Sigmoid colon (tissue), 7 donors: Measurements from ENCODE around the gene ABHD5. TPM values are rescaled to one million over a fixed set of nuclear protein-coding genes. Genes with fewer than 3 reads are reported as not detected.

ENCODE experiments used
- DNase-seq: peaks from one replicate; pipeline ENCODE4 v3.0.0-alpha.2; 2019
- H3K27ac ChIP-seq, 4 donors: fragments of 200-600 bp; sonication (generic); one replicate each; pipeline ENCODE4 v1.5.1; 2016 to 2019; ENCODE audit warnings: mild to moderate bottlenecking in 1 of 4
- H3K27me3 ChIP-seq, 3 donors: fragments of 200-600 bp; sonication (generic); one replicate each; pipeline ENCODE4 v1.5.1; 2019; ENCODE audit warnings: mild to moderate bottlenecking in 1 of 3
- H3K36me3 ChIP-seq, 4 donors: fragments of 200-600 bp; sonication (generic); one replicate each; pipeline ENCODE4 v1.5.1; 2016 to 2019
- H3K4me1 ChIP-seq, 4 donors: fragments of 200-600 bp; sonication (generic); one replicate each; pipeline ENCODE4 v1.5.1; 2017 to 2019
- H3K4me3 ChIP-seq, 4 donors: fragments of 200-600 bp; sonication (generic); one replicate each; pipeline ENCODE4 v1.5.1; 2017 to 2019; ENCODE audit warnings: mild to moderate bottlenecking in 2 of 4, moderate library complexity in 1 of 4
- H3K9me3 ChIP-seq, 4 donors: fragments of 200-600 bp in 3 of 4; sonication (generic) in 3 of 4; one replicate each; pipeline versions ENCODE4 v1.5.1 to v1.6.1; 2013 to 2019
- EP300 ChIP-seq, 4 donors: sonication (generic); formaldehyde crosslinking; IDR thresholded peaks; one replicate each; pipeline ENCODE4 v1.6.1; 2017; ENCODE audit warnings: antibody characterized with exemption in 4 of 4
- POLR2A ChIP-seq, 2 donors: fragments of 450-650 bp; IDR thresholded peaks; one replicate each; pipeline ENCODE4 v1.6.1; 2016; ENCODE audit warnings: antibody characterized with exemption in 2 of 2, mild to moderate bottlenecking in 2 of 2, moderate library complexity in 2 of 2
- POLR2AphosphoS5 ChIP-seq, 4 donors: sonication (generic); formaldehyde crosslinking; IDR thresholded peaks; one replicate each; pipeline ENCODE4 v1.6.1; 2017; ENCODE audit warnings: antibody characterized with exemption in 4 of 4
- WGBS, 2 donors: extraction: QIAGEN DNeasy Blood & Tissue Kit; methylation state at CpG; one replicate each; pipeline ENCODE4 v1.1.7; 2013; 5-methylcytosine and 5-hydroxymethylcytosine counted together
- intact Hi-C: fragments of 100-400 bp; cut with DNase I; formaldehyde crosslinking; loops from one replicate; pipeline ENCODE4 v1.15.1; 2023
- polyA plus RNA-seq, 3 donors: library from polyadenylated mRNA; stranded (reverse); fragments of 200-250 nt; gene quantifications; one replicate each; pipeline ENCODE4 v1.2.3, GENCODE V29; 2013
- total RNA-seq, 4 donors: library from RNA; depleted of rRNA; stranded (reverse); fragments of >200 nt; gene quantifications; one replicate each; pipeline ENCODE4 v1.1.0, GENCODE V29; 2016
- TF ChIP-seq, protein P1 (sequence below), 4 experiments: fragments of 450-650 bp in 3 of 4; fragments of 200-600 bp in 1 of 4; IDR thresholded peaks; one replicate each; pipeline ENCODE4 v1.5.1; 2016 to 2019; ENCODE audit warnings: antibody characterized with exemption in 4 of 4, mild to moderate bottlenecking in 3 of 4, moderate library complexity in 2 of 4
- donor health status: healthy with polysubstance abuse.
- donor health status: Bipolar disorder and iron deficiency.
- donor health status: healthy.

The ABHD5 gene
- total and polyA plus RNA-seq, 7 donors = 11.1 to 48.3 (median 22.2) TPM

DNA sequence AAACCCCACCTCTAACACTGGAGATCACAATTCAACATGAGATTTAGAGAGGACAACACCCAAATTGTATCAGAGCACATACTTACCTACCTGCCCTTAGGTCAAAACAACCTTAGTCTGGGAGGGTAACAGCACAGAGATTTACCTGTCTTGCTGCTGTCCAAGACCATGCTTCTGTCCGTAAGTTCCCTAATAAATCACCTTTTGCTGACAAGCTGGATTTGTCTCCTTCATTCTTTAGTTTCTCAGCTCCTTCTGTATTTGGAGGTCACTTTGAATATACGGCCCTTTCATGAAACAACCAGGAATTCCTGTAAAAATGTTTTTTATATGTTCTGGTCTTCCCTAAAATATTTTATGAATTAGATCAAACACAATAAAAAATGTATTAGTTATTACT is 1.6 kb upstream of the ABHD5 start:
- intact Hi-C loops = no loop called here
- Histone ChIP-seq H3K36me3 (no peaks in the 10 kb centered on the region), H3K9me3 (no peaks in the 10 kb centered on the region), H3K4me3 (no peak overlapping the region), H3K27me3 (no peaks in the 10 kb centered on the region), H3K4me1 (peaks cover 0 to 23% (median 17%) of the 10 kb centered on the region in 4 donors), H3K27ac (no peak overlapping the region)
- TF ChIP-seq POLR2A (IDR thresholded peaks at IDR 0.05) = no peak
- TF ChIP-seq, protein P1, sequence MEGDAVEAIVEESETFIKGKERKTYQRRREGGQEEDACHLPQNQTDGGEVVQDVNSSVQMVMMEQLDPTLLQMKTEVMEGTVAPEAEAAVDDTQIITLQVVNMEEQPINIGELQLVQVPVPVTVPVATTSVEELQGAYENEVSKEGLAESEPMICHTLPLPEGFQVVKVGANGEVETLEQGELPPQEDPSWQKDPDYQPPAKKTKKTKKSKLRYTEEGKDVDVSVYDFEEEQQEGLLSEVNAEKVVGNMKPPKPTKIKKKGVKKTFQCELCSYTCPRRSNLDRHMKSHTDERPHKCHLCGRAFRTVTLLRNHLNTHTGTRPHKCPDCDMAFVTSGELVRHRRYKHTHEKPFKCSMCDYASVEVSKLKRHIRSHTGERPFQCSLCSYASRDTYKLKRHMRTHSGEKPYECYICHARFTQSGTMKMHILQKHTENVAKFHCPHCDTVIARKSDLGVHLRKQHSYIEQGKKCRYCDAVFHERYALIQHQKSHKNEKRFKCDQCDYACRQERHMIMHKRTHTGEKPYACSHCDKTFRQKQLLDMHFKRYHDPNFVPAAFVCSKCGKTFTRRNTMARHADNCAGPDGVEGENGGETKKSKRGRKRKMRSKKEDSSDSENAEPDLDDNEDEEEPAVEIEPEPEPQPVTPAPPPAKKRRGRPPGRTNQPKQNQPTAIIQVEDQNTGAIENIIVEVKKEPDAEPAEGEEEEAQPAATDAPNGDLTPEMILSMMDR (IDR thresholded peaks at IDR 0.05) = no peak
- no peak for TF ChIP-seq EP300 (IDR thresholded peaks at IDR 0.05)
- no peak for TF ChIP-seq POLR2AphosphoS5 (IDR thresholded peaks at IDR 0.05)
- WGBS, 2 donors = 46 to 82% methylated on average over 2 of the region's 2 CpGs
- DNase-seq = no peak

DNA sequence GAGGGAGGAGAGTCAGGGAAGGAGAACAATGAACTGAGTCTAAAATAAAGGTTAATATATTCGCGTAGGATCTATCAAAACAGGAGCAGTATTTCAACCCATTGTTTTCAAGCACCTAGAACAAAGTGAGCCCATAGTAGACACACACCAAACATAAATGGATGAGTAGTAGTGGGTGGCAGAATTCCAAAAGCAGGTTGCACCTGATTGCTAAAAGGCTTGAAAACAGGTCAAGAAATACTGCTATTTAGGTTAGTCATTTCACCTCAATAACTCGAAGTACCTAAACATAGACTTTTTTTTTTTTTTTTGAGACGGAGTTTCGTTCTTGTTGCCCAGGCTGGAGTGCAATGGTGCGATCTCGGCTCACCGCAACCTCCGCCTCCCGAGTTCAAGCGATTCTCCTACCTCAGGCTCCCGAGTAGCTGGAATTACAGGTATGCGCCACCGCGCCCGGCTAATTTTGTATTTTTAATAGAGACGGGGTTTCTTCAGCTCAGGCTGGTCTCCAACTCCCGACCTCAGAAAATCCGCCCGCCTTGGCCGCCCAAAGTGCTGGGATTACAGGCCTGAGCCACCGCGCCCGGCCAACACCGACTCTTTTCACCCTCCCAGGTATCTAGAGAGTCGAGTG is 855 bp upstream of the ABHD5 start:
- TF ChIP-seq POLR2AphosphoS5 (IDR thresholded peaks at IDR 0.05) (no peak), POLR2A (IDR thresholded peaks at IDR 0.05) (no peak), EP300 (IDR thresholded peaks at IDR 0.05) (no peak)
- TF ChIP-seq, protein P1 (IDR thresholded peaks at IDR 0.05) = no peak
- no peaks in the 10 kb centered on the region for H3K36me3 ChIP-seq
- peaks cover 0 to 24% (median 17%) of the 10 kb centered on the region in 4 donors for H3K4me1 ChIP-seq
- peak overlapping the region; percentile 89 to 94 (median 92) for H3K27ac ChIP-seq
- no peaks in the 10 kb centered on the region for H3K27me3 ChIP-seq
- intact Hi-C loops = loop anchor here (2.0 to 5.0 kb wide), 3 partner anchors 69 to 403 kb away; partner anchors contain the start of gene SNRK
- H3K9me3 ChIP-seq = no peaks in the 10 kb centered on the region
- WGBS, 2 donors = 7 to 16% methylated on average over 26 of the region's 26 CpGs
- DNase-seq = no peak
- peak overlapping the region; percentile 63 to 93 (median 88) for H3K4me3 ChIP-seq

DNA sequence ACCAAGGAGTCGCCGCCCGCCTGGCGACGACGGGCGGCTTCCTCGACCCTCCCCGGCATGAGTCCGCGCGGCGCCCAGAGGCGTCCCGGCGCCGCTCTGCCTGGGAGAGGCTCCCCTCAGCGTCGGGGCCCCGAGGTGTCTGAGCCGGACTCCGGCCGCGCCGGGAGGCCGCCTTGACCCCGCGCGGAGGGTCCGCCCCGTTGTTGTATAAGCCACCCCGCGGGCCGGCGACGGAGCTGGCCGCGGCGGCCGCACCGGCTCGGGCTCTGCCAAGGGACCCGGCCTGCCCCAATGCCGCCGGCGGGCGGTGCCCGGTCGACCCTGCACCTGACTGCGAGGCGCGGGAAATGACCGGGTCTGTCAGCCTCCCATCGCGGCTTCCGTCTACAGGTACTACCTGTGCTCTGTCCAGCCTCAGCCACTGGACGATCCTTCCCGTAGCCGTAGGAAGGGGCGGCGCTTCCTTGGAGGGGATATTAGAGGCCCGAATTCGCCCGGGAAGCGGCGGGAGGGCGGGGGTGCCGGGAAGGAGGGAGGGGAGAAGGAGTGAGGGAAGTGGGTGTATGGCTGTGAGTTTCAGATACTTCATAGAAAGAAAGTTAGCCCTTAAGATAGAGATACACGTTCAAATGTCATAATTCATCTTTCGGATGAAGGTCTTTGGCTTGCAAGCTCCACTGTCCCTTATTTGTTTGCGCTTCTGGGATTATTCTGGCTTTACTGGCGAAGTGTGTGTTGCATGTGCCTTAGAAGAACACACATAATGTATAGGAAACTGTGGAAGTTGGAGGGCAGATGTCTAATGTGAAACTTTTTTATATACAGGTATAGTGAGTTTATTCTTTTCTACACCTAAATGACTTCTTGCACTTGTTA is 620 bp downstream of the ABHD5 start:
- Histone ChIP-seq H3K27me3 (no peaks in the 10 kb centered on the region), H3K4me1 (peaks cover 0 to 37% (median 23%) of the 10 kb centered on the region in 4 donors), H3K36me3 (no peaks in the 10 kb centered on the region), H3K4me3 (peak overlapping the region; percentile 63 to 93 (median 88)), H3K27ac (peak overlapping the region; percentile 89 to 94 (median 92)), H3K9me3 (no peaks in the 10 kb centered on the region)
- TF ChIP-seq, protein P1 (IDR thresholded peaks at IDR 0.05) = peak in 1 of 4 experiments; percentile 17
- TF ChIP-seq POLR2AphosphoS5 (IDR thresholded peaks at IDR 0.05) = peak in 1 of 4 donors; percentile 61
- TF ChIP-seq POLR2A (IDR thresholded peaks at IDR 0.05) = no peak
- no peak for TF ChIP-seq EP300 (IDR thresholded peaks at IDR 0.05)
- WGBS, 2 donors = 1% methylated on average over 72 of the region's 72 CpGs
- DNase-seq = peak; percentile 82
- intact Hi-C loops = loop anchor here (2.0 to 5.0 kb wide), 3 partner anchors 71 to 404 kb away; partner anchors contain the start of gene SNRK

DNA sequence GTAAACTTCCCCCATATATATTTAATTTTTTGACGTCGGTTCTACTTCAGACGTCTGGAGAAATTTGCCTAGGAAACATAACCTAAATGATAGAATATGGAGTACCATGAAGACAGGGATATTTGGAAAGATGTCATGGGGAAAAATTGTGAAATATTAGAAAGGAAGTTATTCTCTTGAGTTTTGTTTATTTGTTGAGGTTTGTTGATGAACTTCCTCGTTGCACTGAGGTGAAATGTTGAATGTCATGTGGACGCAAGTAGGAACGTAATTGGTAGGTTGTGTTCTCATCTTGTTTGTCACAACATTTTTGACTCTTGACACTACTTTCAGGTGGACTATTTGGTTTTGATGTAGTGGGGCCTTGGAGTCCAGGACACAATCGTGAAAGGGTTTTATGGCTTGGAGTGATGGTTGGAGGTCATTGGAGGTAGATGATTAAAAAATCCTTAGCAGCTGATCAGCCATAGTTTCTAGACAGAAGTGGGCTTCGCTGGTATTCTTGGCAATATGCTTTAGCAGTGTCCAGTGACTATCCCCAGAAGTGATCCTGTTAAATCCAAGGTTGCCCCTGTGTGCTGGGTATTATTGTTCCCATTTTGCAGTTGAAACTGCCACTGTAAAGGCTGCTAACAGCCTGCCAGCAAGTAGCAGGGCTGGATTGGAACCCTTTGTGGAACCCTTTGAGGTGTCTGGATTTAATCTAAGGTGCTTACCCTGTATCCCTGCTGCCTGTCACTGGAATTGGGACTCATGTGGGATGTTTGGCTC is 1.5 kb downstream of the ABHD5 start:
- no peak overlapping the region for H3K27ac ChIP-seq
- no peaks in the 10 kb centered on the region for H3K36me3 ChIP-seq
- WGBS, 2 donors = 46 to 64% methylated on average over 8 of the region's 8 CpGs
- H3K4me1 ChIP-seq = peaks cover 0 to 37% (median 24%) of the 10 kb centered on the region in 4 donors
- no peaks in the 10 kb centered on the region for H3K27me3 ChIP-seq
- H3K4me3 ChIP-seq = peak overlapping the region in 3 of 4 donors; percentile 84 to 93 (median 91)
- intact Hi-C loops = loop anchor here (5.0 kb wide), 2 partner anchors 150 to 405 kb away; partner anchors contain the start of gene SNRK
- H3K9me3 ChIP-seq = no peaks in the 10 kb centered on the region
- TF ChIP-seq EP300 (IDR thresholded peaks at IDR 0.05) (no peak), POLR2AphosphoS5 (IDR thresholded peaks at IDR 0.05) (no peak), POLR2A (IDR thresholded peaks at IDR 0.05) (no peak)
- TF ChIP-seq, protein P1 (IDR thresholded peaks at IDR 0.05) = no peak
- DNase-seq = no peak
